Erythroblast (primary cell): ENCODE data around the gene DBT.

ENCODE experiments used
- GATA1 ChIP-seq: IDR thresholded peaks from 2 replicates; pipeline ENCODE4 v1.6.1; 2011; ENCODE audit warnings: low read depth, mild to moderate bottlenecking, control low read depth, low read length, moderate library complexity
- POLR2A ChIP-seq: IDR thresholded peaks from 2 replicates; pipeline ENCODE4 v1.6.1; 2011; ENCODE audit warnings: mild to moderate bottlenecking, low read length

DNA sequence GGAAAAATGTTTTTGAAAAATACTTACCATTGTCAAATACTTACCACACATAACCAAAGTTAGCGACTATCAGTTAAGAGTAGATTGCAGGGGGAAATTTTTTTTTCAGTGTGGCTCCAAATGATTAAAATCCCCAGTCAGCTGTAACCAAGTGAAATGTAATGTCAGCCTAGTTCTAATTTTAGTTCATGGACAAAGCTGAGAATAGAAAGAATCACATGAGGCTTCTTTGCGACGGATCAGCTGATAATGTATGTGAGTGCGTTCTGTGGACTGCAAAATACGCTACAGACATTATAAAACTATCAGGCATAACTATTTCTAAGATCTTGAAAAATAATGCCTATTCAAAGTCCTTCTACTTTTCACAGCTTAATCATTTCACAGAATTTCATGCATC lies 71.5 kb downstream of the DBT start, which contains the start of gene LRRC39:
- no peak for TF ChIP-seq POLR2A
- no peak for TF ChIP-seq GATA1
